Peyer's patch (tissue), 4 donors: ENCODE measurements around the gene PGA3.
"Not testable (repeated sequence)": the region's sequence is repeated elsewhere in the genome, so short reads cannot be mapped to it uniquely, and the experiment has no call there.

Source experiments
- CTCF ChIP-seq, 6 experiments: fragments of 450-650 bp in 4 of 6; fragments of 200-600 bp in 2 of 6; sonication (generic) in 1 of 6; IDR thresholded peaks; one replicate each; pipeline ENCODE4 v1.5.1; 2017 to 2019; ENCODE audit warnings: antibody characterized with exemption in 6 of 6, mild to moderate bottlenecking in 3 of 6, moderate library complexity in 1 of 6
- POLR2A ChIP-seq, 2 donors: fragments of 450-650 bp; IDR thresholded peaks; one replicate each; pipeline ENCODE4 v1.5.1; 2017; ENCODE audit warnings: antibody characterized with exemption in 2 of 2, mild to moderate bottlenecking in 2 of 2, moderate library complexity in 2 of 2

GRCh38 chr11:61229458-61229857, 26.1 kb downstream of the PGA3 start:
- not testable (repeated sequence) for TF ChIP-seq POLR2A, CTCF (IDR thresholded peaks at IDR 0.05)
